Panc1 (cell line): ENCODE results near the gene IQSEC1.

Experiments used
- REST ChIP-seq, 2 experiments: IDR thresholded peaks; 2 replicates each; pipeline ENCODE4 v1.6.1; 2011 to 2012; ENCODE audit warnings: low read depth in 2 of 2, control low read depth in 1 of 2, low read length in 1 of 2, mild to moderate bottlenecking in 1 of 2, moderate library complexity in 1 of 2; ENCODE audit not compliant: insufficient read depth in 1 of 2
- TF ChIP-seq, protein P1 (sequence below): fragments of 450-650 bp; IDR thresholded peaks from 2 replicates; pipeline ENCODE4 v1.5.1; 2017; ENCODE audit warnings: mild to moderate bottlenecking

GRCh38 chr3:13105896-13106250 lies 32.6 kb upstream of the IQSEC1 start:
- TF ChIP-seq, protein P1, sequence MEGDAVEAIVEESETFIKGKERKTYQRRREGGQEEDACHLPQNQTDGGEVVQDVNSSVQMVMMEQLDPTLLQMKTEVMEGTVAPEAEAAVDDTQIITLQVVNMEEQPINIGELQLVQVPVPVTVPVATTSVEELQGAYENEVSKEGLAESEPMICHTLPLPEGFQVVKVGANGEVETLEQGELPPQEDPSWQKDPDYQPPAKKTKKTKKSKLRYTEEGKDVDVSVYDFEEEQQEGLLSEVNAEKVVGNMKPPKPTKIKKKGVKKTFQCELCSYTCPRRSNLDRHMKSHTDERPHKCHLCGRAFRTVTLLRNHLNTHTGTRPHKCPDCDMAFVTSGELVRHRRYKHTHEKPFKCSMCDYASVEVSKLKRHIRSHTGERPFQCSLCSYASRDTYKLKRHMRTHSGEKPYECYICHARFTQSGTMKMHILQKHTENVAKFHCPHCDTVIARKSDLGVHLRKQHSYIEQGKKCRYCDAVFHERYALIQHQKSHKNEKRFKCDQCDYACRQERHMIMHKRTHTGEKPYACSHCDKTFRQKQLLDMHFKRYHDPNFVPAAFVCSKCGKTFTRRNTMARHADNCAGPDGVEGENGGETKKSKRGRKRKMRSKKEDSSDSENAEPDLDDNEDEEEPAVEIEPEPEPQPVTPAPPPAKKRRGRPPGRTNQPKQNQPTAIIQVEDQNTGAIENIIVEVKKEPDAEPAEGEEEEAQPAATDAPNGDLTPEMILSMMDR = no peak; the same call in 1 of the 2 replicates
- no peak for TF ChIP-seq REST (IDR thresholded peaks at IDR 0.05; ENCODE audit: insufficient read depth in 1 of 2, low read depth in 2 of 2, low read length in 1 of 2)
